Measurements from ENCODE around the gene CNNM4. TPM values are rescaled to one million over a fixed set of nuclear protein-coding genes. Genes with fewer than 3 reads are reported as not detected.

Gene CNNM4
- total and polyA plus RNA-seq, 12 donors, result 4.3 to 59.7 (median 32.5) TPM

GRCh38 chr2:96763511-96764252 is 3.0 kb downstream of the CNNM4 start:
- Histone ChIP-seq H3K36me3 (no peaks in the 10 kb centered on the region), H3K27me3 (no peaks in the 10 kb centered on the region), H3K9me3 (no peaks in the 10 kb centered on the region), H3K27ac (peak overlapping the region in 7 of 10 donors; percentile 6 to 42 (median 35)), H3K4me3 (peak overlapping the region in 9 of 10 donors; percentile 9 to 88 (median 63)), H3K4me1 (peaks cover 8 to 48% (median 42%) of the 10 kb centered on the region in 9 donors)
- DNase-seq (no peak), ATAC-seq (peak in 2 of 8 donors; percentile 29 to 37)
- intact Hi-C loops (cut with DNase I), result loop anchor here in 6 of 10 donors (5.0 to 10.0 kb wide), 5 partner anchors 39 to 219 kb away; partner anchors contain the start of genes KANSL3 (in 4 of the 6) and CNNM3 (in 1 of the 6)
- peak in 7 of 9 donors; percentile 33 to 52 (median 44) for TF ChIP-seq CTCF (IDR thresholded peaks at IDR 0.05)
- 28 to 37% methylated on average over 7 of the region's 7 CpGs for WGBS, 2 donors

GRCh38 chr2:96764253-96764637 is 3.5 kb downstream of the CNNM4 start:
- intact Hi-C loops (cut with DNase I), result loop anchor here in 6 of 10 donors (5.0 to 10.0 kb wide), 5 partner anchors 38 to 219 kb away; partner anchors contain the start of genes KANSL3 (in 4 of the 6) and CNNM3 (in 1 of the 6)
- no peaks in the 10 kb centered on the region for H3K27me3 ChIP-seq
- WGBS, 2 donors, result 62 to 67% methylated on average over 8 of the region's 8 CpGs
- no peaks in the 10 kb centered on the region for H3K9me3 ChIP-seq
- no peak for TF ChIP-seq CTCF (IDR thresholded peaks at IDR 0.05)
- no peaks in the 10 kb centered on the region for H3K36me3 ChIP-seq
- peak overlapping the region in 5 of 10 donors; percentile 27 to 42 (median 39) for H3K27ac ChIP-seq
- peak overlapping the region in 8 of 10 donors; percentile 9 to 88 (median 64) for H3K4me3 ChIP-seq
- peak in 1 of 8 donors; percentile 24 for ATAC-seq
- peak in 1 of 2 donors; percentile 18 for DNase-seq
- H3K4me1 ChIP-seq, result peaks cover 8 to 48% (median 42%) of the 10 kb centered on the region in 9 donors

GRCh38 chr2:96767135-96767871 is 6.6 kb downstream of the CNNM4 start:
- no peaks in the 10 kb centered on the region for H3K9me3 ChIP-seq
- DNase-seq (no peak), ATAC-seq (no peak)
- no peaks in the 10 kb centered on the region for H3K27me3 ChIP-seq
- WGBS, 2 donors, result 94 to 95% methylated on average over 9 of the region's 9 CpGs
- H3K36me3 ChIP-seq, result no peaks in the 10 kb centered on the region
- H3K4me3 ChIP-seq, result no peak overlapping the region
- no peak for TF ChIP-seq CTCF (IDR thresholded peaks at IDR 0.05)
- no peak overlapping the region for H3K27ac ChIP-seq
- intact Hi-C loops (cut with DNase I), result loop anchor here in 3 of 10 donors (5.0 to 10.0 kb wide), 3 partner anchors 90 to 223 kb away; partner anchors contain the start of genes KANSL3 (in 2 of the 3) and ANKRD39 (in 1 of the 3)
- H3K4me1 ChIP-seq, result peaks cover 3 to 39% (median 28%) of the 10 kb centered on the region in 9 donors

- DNase-seq, result no peak
- 87 to 91% methylated on average over 8 of the region's 8 CpGs for WGBS, 2 donors
- no peaks in the 10 kb centered on the region for H3K27me3 ChIP-seq
- intact Hi-C loops (cut with DNase I), result loop anchor here in 3 of 10 donors (5.0 to 10.0 kb wide), 3 partner anchors 89 to 223 kb away; partner anchors contain the start of genes KANSL3 (in 2 of the 3) and ANKRD39 (in 1 of the 3)
- H3K27ac ChIP-seq, result no peak overlapping the region
- H3K4me1 ChIP-seq, result peaks cover 2 to 33% (median 23%) of the 10 kb centered on the region in 9 donors
- H3K4me3 ChIP-seq, result no peak overlapping the region
- H3K36me3 ChIP-seq, result no peaks in the 10 kb centered on the region
- no peak for TF ChIP-seq CTCF (IDR thresholded peaks at IDR 0.05)
- no peak for ATAC-seq
- H3K9me3 ChIP-seq, result no peaks in the 10 kb centered on the region
Observed at GRCh38 chr2:96768083-96768561, 7.4 kb downstream of the CNNM4 start.

Data from heart right ventricle (tissue), 16 donors.